HG03108 (cell line): Measurements from ENCODE around the gene TAF3.

Experiments
- ATAC-seq: cut with Tn5 transposase; IDR thresholded peaks from one replicate; pipeline ENCODE4 v1.9.1; 2021; ENCODE audit warnings: moderate library complexity; ENCODE audit not compliant: unreplicated experiment

Gene TAF3

DNA sequence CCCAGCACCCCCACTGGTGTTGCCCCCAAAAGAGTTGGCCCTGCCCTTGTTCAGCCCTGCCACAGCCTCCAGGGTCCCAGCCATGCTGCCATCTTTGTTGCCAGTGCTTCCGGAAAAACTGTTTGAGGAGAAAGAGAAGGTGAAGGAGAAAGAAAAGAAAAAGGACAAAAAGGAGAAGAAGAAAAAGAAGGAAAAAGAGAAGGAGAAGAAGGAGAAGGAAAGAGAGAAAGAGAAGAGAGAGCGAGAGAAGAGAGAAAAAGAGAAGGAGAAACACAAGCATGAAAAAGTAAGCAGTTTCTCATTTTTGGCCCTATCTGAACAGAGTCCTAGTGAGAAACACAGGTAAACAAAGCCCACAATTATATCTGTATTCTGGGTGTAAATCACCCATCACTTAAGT is 147.2 kb downstream of the TAF3 start:
- no peak for ATAC-seq

DNA sequence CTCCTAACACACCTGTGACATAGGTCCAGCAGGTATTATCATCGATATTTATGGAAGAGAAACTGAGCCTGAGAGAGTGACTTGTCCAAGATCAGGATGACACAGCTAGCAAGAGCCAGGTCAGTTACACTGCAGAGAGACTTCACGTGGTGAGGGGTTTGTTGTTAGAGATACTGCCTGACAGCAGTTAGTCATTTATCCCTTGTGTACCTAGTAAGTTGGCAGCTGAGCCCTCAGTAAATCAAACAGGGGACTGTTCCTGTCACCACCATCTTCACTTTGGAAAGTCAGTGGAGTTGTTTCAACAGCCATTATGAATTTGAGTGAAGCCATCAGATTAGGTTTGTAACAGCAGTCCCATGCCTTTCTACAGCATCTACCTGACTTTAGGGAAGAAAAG is 148.7 kb downstream of the TAF3 start:
- ATAC-seq = no peak

DNA sequence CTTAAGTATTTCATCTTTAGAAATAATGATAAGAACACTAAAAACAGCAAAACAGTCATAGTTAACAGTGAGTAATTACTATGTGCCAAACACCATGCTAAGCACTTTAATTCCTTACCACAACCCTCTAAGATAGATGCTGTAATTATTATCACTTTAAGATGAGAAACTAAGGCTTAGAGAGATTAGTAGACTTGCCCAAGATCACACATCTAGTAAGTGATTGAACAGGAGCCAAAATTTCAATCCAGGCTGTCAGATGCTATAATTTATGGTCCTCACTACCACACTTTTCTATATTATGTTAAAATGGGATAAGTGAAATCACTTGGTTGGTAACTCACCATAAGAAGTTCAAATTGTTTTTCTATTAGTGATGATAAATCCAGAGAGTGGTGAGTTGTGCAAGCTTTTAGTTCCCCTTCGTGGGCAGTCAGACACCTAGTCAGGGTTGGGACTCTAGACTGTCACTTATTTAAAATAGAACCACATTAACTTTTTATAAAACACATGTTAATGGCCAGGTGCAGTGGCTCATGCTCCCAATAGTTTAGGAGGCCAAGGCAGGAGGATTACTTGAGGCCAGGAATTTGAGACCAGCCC is 150.3 kb downstream of the TAF3 start:
- no peak for ATAC-seq

DNA sequence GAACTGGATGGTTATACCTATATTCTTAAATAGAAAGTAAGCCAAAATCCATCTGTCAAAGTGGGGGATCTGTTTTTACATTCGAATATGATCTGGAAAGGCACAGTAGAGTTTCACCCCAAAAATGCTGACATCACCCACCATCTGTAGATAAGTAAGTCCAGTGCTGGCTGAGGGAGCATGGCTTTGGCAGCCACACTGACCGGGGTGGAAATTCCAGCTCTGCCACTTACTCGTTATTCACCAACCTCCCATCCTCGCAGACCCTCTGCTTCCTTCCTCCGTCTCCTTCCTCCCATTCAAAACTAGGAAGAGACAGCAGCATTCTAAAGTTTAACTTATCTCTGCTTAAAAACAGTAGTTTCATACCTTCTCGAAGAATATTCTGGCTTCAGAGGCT is 151.3 kb downstream of the TAF3 start:
- ATAC-seq = no peak

DNA sequence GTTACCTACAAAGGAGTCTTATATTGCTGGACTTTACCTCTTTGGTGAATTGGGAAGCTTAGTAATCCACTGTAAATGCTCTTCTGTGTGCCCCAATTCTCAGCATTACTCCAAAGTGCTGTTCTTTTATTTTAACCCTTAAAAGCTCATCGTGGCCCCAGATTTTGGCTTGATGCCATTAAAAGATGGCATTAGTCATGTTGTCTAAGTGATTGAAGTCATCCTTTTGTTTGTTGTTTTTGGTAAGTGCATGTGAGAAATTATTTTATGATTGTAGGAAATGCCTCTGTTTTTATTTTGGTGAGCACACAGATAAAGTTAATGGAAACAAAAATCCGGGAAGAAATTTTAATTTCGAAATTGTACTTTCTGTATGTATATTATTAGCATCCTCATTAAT is 153.6 kb downstream of the TAF3 start:
- no peak for ATAC-seq

DNA sequence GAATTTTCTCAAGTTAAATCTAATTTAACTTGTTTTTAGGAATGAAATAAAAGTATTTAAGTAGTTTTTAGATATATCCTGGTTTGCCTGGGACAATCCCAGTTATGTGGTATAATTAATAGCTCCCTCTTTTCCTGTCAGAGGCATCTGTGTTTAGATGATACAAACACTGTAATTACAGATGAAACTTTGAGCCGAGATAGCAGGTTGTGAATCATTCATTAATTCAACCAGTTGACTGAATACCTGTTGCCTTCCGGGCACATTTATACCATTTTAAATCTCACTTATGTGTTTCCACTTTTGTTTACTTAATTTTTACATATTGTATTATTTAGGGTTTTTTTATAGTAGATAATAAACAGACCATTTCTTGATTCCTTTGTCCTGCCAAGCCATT is 154.1 kb downstream of the TAF3 start:
- no peak for ATAC-seq

DNA sequence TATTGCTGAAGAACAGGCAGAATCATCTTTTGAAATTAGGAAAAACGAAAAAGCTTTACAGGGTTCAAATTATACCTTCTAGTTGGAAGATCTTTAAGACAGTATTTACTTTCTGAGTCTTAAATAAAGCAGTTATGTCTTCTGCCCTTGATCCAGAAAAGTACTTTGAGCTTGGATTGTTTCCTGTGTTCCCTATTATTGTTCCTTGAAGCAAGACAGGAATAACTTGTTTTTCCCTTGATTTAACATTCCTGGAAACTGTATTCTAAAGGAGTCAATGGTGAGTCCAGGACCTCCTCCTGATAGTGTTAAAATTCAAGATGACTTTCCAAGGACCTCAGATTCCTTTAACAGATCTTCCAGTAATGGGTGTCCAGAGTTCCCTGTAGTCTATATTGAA is 161.9 kb downstream of the TAF3 start:
- ATAC-seq = no peak

DNA sequence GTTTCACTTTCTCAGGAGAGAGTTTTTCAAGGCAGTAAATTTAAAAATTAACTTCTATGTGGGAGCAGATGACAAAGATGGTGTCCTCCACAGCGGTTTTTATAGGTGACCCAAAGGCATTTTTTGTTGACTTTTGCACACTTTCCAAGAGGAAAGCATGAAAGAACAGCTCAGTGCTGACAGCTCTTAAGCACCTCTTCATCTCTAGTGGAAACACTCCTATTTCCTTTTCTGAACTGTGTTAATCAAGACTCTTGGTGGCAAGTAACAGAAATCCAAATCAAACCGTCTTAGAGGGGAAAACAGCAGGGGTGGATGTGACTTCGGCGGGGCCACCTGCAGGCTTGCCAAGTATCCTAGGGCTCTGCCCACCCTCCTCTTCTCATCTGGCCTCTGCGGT is 164.4 kb downstream of the TAF3 start:
- ATAC-seq = no peak

DNA sequence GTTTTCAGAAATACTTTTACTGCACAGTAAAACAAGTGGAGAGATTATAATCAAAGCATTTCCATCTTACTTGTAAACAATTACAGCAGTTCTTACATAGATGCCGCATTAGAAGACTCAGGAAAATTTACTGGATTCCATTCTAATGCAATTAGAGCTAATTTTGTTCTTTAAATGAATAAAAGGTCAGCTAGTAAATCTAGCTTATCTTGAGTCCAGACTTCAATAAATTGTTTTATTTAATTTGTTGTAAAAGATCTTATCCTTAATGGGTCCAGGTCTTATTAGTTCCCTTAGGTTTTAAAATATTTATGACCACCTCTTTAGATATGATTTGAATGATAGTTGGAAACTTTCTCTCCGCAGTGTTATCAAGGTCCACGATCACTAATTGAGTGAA is 166.0 kb downstream of the TAF3 start:
- ATAC-seq = no peak

DNA sequence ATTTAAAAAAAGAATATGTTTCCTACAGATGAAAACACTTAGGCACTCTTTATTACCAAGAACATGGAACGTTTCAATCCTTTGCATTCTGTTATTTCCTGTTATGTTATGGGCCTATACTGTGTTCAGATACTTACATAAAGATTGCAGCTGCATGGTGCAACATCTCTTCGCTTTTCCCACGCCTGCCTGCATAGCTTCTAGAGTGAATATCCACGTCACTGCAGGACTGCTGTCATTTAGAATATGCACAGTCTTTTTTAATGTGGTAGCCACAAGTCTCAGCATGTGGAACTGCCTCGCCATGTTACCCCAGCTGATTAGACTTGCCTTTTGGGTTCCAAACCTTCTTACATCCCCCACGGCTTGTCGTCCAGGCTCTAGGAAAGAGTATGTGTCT is 166.6 kb downstream of the TAF3 start:
- ATAC-seq = no peak

DNA sequence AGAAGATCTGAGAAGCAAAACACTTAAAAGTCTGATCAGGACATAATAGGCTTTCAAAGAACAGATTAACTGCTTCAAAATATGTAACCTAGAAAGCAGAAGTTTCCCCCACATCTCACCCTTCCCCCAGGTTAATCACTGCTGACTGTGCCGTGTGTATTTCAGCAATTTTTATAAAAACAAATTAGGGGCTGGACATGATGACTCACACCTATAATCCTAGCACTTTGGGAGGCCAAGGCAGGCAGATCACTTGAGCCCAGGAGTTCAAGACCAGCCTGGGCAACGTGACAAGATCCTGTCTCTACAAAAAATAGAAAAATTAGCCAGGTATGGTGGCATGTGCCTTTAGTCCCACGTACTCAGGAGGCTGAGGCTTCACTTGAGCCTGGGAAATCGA is 168.5 kb downstream of the TAF3 start:
- ATAC-seq = no peak

DNA sequence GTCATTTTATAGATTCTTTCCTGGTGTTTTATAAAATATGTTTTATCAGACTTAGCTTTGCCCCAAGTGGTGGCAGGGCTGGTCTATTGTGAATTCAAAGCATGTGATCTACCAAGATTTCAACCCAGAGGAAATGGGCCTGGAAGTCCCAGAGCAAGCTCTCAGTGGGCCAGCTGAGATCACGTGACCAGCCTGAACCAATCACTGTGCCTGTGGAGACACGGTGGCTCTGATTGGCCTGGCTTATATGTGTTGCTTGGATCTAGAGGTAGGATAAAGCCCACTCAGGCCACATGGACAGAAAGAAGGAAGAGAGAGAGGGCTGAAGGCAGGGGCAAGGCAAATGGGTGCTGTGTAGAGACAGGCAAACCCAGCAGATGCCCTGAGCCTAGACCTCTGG is 170.7 kb downstream of the TAF3 start:
- no peak for ATAC-seq

DNA sequence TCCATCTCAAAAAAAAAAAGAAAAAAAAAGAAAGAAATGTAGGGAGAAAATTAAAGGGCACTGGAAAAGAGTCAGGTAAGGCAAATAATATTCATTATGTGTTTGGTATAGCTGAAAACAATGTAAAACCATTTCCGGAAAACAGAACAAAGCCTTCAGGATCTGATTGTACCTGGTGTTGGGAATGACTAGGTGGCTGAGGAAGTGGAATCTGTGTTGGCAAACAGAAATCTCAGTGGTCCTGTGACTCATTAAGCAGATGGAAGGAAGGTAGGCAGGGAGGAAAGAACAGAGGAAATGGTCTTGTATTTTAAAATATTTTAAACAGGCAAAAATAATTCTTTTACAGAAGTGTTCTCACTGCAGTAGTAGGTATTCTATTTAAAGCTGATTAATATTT is 180.5 kb downstream of the TAF3 start:
- no peak for ATAC-seq

DNA sequence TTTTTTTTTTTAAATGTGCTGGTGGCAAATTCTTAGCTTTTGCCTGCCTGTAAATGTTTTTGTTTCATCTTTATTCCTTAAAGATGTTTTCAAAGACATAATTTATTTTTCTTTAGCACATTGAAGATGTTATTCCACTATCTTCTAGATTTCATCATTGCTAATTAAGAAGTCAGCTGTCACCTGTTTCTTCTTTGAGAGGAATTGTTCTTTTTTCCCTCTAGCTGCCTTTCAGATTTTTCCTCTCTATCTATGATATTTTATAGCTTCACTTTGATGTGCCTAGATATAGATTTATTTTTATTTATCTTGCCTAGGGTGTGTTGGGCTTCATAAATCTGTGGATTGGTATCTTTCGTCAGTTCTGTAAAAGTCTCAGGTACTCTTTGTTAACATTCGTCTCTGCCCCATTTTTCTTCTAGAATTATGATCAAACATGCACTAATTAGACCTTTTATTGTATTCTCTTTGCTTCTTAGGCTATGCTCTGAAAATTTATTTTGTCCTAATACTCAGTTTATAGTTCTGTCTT is 186.2 kb downstream of the TAF3 start:
- no peak for ATAC-seq

DNA sequence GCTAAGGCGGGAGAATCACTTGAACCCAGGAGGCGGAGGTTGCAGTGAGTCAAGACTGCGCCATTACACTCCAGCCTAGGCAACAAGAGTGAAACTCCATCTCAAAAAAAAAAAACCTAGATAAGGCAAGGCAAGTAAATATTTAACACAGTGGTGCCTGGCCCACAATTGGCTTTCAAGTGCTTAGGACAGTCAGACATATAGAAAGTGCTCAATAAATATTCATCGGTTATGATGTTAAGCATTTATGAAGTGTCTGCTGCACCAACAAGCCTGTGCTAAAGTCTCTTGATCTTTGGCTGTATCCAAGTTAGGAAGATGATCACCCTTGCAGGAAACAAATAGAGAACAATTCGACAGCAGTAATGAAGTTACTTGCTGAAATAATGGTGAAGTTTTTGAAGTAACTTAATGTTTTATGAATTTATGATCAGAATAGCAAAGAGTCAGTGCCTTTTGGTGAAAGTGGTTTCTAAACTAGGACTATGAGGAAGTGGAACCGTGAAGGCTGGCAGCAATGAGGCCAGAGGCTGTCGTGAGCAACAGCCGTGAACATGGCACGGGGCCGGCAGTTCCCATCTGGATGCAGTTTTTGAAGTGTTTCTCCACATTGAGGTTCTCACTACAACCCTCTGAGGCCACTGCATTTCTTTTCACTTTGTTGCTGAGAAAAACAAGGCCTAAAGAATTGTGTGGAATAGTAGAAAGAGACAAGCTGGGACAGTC is 188.1 kb downstream of the TAF3 start:
- no peak for ATAC-seq

DNA sequence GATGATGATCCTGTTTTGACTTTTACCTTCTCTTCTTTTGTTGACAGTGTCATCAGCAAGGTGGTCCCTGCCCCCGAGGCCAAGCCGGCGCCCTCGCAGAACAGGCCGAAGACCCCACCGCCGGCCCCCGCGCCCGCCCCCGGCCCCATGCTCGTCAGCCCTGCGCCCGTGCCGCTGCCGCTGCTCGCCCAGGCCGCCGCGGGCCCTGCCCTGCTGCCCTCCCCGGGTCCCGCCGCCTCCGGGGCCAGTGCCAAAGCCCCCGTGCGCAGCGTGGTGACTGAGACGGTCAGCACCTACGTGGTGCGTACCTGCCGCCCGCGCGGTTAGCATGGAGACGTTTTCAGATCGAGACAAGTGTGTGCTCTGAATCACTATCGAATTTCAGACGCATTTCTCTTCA is 190.7 kb downstream of the TAF3 start:
- no peak for ATAC-seq

DNA sequence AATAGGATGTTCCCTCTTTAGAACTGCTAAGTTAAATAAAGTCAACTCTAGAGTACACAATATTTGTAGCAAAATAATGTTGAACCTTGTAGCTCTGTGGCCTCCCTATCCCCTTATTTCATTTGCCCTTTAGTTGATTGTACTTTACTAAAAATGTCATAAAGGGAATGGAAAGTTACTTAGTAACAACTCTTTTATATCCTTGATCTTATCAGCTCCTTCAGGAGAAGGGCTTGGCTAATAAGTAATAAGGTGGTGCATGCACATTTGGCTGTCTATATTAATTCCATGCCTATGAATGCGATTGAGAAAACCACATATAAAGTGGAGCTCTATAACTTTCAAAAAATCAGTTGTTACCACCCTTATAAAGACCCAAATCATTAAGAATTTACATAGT is 194.7 kb downstream of the TAF3 start:
- no peak for ATAC-seq

DNA sequence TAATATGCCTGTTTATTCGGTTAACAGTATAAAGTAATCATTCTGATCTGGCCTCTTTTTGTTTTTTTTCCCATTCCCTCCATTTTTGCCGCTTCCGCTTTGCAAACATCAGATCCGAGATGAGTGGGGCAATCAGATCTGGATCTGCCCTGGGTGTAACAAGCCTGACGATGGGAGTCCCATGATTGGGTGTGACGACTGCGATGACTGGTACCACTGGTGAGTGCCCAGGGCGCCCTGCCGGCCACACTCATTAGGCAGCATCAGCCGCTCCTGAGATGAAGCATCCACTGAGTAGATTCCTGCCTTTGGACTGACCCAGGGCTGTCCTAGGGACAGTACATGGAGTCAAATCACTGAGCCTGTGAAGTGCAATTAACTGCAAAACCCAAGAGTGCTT is 195.3 kb downstream of the TAF3 start:
- no peak for ATAC-seq

DNA sequence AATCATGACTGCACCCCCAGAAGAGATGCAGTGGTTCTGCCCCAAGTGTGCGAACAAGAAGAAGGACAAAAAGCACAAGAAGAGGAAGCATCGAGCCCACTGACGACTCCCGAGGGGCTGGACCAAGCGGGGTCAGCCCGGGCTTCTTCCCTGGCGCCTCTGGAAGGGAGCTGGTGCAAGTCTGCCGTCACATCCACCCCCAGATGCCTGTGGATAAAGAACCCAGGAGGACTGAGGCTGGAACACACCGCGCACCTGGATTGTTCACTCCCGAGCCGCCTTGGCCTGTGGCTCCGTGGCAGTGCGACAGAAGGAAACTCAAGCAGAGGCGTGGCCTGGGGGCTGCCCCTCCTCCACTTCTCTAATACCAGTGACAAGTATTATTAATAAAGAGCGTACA is 196.3 kb downstream of the TAF3 start:
- no peak for ATAC-seq

DNA sequence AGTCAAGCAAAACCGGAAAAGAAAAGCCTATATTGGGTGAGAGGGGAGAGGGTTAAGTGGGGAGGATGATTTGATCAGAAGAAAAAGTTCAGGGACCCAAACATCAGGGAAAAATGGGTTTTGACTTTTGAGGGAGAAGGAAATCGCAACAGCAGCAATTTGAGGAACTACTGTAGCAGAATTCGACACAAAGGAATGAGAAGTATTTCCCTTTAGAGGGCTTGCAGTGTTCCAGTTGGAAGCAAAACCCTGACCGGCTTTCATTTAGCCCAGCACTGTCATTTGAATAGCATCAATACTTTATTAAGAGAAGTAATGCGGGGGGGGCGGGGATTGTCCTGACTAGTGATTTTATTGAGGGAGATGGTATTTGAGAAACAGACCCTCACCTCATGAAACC is 199.0 kb downstream of the TAF3 start:
- ATAC-seq = no peak

DNA sequence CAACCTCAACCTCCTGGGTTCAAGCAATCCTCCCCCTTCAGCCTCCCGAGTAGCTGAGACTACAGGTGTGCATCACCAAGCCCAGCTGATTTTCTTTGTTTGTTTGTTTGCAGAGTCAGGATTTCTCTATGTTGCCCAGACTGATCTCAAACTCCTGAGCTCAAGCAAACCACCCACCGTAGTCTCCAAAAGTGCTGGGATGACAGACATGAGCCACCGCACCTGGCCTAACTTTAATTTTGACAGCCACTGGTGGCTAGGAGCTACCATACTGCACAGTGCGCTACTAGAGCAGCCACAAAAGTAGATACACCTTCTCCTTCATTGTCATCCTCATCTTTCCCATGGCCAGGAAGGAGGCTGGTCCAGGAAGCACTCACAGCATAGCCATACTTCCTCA is 205.0 kb downstream of the TAF3 start:
- ATAC-seq = no peak

DNA sequence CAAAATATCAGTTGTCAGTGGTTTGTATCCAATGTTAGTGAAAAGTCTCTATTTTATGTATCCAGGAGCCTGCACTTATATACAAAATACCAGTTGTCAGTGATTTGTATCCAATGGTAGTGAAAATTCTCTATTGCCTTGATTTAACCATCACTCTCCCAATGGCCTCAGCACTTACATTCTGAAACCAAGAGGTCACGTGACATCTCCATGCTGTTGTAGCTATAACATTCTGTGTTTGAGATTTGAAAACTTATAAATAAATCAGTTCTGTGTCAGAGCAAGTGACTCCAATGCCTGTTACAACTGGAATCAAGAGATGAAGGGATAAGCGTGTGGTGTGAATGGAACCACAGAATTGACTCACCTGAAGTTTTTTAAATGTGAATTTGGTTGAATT is 205.5 kb downstream of the TAF3 start:
- ATAC-seq = no peak
